LoVo (cell line): ENCODE data around the gene MCU.
"Not testable (repeated sequence)": the region's sequence is repeated elsewhere in the genome, so short reads cannot be mapped to it uniquely, and the experiment has no call there.

Experiments used
- DNase-seq: peaks from one replicate; pipeline ENCODE4 v3.0.0-alpha.2; 2016; ENCODE audit warnings: low spot score

MCU gene

DNA sequence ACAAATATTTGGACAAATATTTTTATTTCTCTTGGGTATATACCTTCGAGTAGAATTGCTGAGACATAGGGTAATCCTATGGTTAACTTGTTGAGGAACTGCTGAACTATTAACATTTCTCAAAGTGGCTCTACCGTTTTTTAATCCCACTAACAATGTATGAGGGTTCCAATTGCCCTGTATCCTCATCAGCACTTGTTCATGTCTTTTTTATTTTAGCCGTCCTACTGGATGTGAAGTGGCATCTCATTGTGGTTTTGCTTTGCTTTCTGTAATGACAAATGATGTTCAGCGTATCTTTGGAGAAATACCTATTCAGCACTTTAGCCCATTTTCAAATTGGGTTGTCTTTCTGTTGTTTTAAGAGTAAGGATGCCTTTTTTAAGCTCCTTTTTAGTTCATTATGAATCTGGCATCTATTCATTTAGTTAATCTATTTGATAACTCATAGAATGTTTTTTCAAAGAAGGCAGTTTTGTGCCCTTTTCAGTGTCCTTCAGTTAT, 40.0 kb downstream of the MCU start:
- DNase-seq = no peak

- no peak for DNase-seq
Measured at GRCh38 chr10:72732521-72732920, 40.6 kb downstream of the MCU start.

- DNase-seq = no peak
Measured at GRCh38 chr10:72733989-72734388, 42.0 kb downstream of the MCU start.

- DNase-seq = no peak
Measured at GRCh38 chr10:72735288-72735936, 43.5 kb downstream of the MCU start.

- DNase-seq = peak; percentile 53
Measured at GRCh38 chr10:72736176-72736827, 44.4 kb downstream of the MCU start.

DNA sequence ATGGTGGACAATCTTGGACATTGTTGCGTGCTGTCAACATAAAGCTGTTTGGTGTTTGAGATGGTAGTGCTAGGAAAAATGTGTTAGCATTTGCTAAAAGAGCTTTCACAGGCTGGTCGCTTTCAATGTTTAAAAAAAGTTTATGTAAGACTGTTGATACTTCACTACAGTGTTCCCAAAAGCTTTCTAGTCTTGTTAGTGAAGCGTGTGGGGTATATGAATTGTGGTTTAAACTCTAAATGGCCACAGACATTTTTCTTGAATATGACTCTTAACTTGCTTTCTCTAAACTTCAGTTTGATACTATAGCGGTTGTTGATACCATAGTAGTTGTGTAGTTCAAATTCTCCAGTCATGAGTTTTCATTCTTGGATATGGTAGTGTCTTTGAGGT, 44.9 kb downstream of the MCU start:
- DNase-seq = no peak

DNA sequence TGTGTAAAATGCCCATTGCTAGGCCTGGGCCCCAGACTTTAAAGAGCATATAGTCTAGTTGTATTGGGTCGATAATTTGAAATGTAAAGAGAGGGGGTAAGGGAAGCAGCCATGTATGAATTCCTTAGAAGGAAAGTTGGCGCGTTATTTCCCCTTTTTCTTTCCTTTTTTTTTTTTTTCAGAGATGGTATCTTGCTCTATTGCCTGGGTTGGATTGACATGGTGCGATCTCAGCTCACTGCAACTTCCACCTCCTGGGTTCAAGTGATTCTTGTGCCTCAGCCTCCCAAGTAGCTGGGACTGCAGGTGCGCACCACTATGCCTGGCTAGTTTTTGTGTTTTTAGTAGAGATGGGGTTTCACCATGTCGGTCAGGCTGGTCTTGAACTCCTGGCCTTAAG, 45.4 kb downstream of the MCU start:
- DNase-seq = not testable (repeated sequence)

DNA sequence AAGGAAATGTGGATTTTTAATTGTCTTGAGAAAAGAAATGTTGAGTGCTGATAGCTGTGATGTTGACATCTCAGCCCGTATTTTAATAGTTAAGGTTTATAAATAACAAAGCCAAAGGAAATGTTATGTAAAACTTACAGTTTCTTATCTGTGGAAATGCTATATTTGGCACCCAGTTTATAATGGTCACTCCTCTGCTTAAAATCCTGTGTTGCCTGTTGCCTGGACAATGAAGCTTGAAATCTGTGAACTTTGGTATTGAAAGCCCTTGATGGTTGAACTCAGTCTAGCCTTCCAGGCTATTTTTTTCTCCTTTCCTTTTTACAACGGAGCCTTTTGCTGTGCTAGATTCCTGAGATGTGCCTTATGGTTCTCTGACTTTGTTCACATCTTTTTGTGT, 46.5 kb downstream of the MCU start:
- no peak for DNase-seq

GRCh38 chr10:72740528-72740927, 48.6 kb downstream of the MCU start:
- peak; percentile 64 for DNase-seq

DNA sequence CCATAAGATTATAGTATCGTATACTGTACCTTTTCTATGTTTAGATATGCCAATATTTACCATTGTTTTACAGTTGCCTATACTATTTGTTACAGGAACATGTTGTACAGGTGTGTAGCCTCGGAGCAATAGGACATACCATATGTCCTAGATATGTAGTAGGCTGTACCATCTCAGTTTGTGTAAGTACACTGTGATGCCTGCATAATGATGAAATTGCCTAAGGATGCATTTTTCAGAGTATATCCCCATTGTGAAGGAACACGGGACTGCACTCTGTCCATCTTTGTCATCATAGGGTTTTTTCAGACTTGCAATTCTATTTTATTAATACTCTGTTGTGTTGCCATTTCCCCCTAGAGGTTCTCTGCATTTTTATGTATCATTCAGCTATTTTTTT, 50.1 kb downstream of the MCU start:
- no peak for DNase-seq

DNA sequence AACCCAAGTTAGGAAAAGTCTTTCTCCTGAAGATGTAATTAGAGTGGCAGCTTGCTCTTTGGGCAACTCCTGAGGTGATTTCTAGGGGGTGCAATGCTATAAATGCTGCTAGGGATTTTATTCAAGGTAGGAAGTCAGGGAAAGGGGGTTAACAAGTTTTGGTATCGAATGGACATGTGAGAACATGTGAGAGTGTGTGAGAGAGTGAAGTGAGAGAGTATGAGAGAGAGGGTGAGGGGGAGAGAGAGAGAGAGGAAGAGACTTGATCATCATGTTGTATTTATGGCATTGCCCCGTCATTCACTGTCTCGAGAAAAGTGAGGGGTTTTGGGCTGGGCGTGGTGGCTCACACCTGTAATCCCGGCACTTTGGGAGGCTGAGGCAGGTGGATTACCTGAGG, 50.9 kb downstream of the MCU start:
- no peak for DNase-seq

GRCh38 chr10:72744566-72744965, 52.6 kb downstream of the MCU start:
- no peak for DNase-seq

- DNase-seq = no peak
Measured at GRCh38 chr10:72746426-72747363, 54.8 kb downstream of the MCU start.

DNA sequence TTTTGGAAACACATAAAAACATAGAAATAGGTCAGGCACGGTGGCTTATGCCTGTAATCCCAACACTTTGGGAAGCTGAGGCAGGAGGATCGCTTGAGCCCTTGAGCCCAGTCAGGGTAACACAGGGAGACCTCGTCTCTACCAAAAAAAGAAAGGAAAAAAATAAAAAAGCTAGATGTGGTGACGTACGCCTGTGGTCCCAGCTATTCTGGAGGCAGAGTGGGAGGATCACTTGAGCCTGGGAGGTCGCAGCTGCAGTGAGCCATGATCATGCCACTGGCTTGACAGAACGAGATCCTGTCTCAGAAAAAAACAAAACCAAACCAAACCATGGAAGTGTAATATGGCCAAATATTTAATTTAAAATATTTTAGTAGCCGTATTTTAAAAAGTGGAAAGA, 55.6 kb downstream of the MCU start:
- DNase-seq = no peak

DNA sequence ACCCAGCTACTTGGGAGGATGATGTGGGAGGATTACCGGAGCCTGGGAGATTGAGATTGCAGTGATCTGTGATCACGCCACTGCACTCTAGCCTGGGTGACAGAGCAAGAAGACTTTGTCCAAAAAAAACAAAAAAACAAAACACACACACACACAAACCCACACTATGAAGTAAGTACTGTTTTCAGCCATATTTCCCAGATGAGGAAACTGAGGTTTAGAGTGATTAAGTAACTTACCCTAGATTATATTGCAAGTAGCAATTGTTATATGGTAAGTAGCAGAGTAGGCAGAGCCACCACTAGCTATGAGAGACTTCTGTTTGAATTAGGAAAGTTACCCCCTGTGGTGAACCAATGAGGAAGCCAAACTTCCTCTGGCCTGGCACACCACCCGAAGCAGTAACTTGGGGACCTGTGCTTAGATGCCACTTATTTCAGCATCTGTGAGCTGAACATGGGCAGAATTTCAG, 61.9 kb downstream of the MCU start:
- no peak for DNase-seq

GRCh38 chr10:72754275-72755032, 62.5 kb downstream of the MCU start:
- no peak for DNase-seq

DNA sequence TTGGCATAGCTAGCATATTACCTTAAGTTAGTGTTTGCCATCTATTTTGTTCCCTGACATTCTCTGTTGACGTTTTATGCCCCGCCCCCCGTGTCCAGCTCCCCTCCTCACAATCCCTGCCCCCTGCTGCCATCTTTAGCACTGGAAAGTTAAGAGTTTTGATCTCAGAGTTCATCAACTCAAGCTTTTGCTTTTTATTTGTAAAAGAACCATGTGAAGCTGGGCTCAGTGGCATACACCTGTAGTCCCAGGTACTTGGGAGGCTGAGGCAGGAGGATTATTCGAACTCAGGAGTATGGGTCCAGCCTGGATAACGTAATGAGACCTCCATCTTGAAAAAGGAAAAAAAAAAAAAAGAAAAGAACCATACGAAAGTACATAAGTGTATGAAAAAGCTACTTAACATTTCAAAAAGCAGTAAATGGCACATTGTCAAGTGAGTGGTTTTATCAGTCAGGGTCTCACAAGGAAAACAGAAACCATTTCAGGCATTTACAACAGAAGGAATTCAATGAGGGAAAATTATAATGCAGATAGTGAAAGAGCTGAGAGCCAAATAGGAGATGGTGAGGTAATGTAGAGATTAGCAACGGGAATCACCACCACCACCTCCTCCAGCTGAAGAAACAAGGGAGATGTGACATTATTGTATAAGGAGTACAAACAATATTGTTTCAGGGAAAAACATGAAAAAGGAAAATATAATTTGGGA, 64.9 kb downstream of the MCU start:
- DNase-seq = no peak

GRCh38 chr10:72757732-72758131, 65.8 kb downstream of the MCU start:
- DNase-seq = no peak

DNA sequence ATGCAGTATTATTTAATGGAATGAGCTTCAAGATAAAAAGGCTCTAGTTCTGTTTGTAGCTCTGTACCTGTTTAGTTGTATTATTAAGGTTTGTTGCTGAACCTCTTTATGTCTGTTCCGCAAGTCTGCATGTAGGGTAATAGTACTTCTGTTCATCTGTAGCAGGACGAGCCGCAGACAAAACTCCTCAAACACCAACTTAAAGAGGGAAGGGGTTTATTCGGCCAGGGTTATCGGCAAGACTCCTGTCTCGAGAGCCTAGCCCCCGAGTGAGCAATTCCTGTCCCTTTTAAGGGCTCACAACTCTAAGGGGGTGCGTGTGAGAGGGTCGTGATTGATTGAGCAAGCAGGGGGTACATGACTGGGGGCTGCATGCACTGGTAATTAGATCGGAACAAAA, 67.0 kb downstream of the MCU start:
- DNase-seq = not testable (repeated sequence)

- no peak for DNase-seq
Measured at GRCh38 chr10:72759584-72759983, 67.6 kb downstream of the MCU start.

DNA sequence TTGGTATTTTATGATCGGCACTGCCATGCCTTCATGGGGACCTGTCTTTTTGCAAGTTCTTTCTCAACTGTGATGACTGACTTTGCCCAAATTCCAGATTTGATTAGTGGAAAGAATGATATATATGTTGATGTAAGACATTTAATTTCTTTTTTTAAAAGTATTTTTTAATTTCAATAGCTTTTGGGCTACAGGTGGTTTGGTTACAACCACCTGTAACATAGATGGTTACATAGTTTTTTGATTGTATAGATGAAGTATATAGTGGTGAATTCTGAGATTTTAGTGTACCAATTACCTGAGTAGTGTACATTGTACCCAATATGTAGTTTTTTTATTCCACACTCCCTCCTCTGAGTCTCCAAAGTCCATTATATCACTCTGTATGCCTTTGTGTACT, 69.6 kb downstream of the MCU start:
- DNase-seq = no peak
